ENCODE measurements around the gene SCARB1. TPM values are rescaled to one million over a fixed set of nuclear protein-coding genes. Genes with fewer than 3 reads are reported as not detected.

Gene SCARB1
- total RNA-seq, 4 donors from 2014 or later = 2.1 to 37.0 (median 9.6) TPM

GRCh38 chr12:124872068-124872719 is 8.5 kb upstream of the SCARB1 start:
- no peaks in the 10 kb centered on the region for H3K36me3 ChIP-seq
- no peaks in the 10 kb centered on the region for H3K27me3 ChIP-seq
- H3K4me1 ChIP-seq = no peaks in the 10 kb centered on the region
- no peak for DNase-seq
- H3K4me3 ChIP-seq = no peak overlapping the region
- H3K27ac ChIP-seq = no peak overlapping the region
- intact Hi-C loops (cut with DNase I; ENCODE audit: low total_unique reads) = no loop called here
- H3K9me3 ChIP-seq = no peaks in the 10 kb centered on the region
- no peak for TF ChIP-seq POLR2A (IDR thresholded peaks at IDR 0.05)
- no peak for TF ChIP-seq CTCF (IDR thresholded peaks at IDR 0.05)

GRCh38 chr12:124871297-124871696 is 7.6 kb upstream of the SCARB1 start:
- no peaks in the 10 kb centered on the region for H3K27me3 ChIP-seq
- H3K27ac ChIP-seq = no peak overlapping the region
- no peaks in the 10 kb centered on the region for H3K9me3 ChIP-seq
- intact Hi-C loops (cut with DNase I; ENCODE audit: low total_unique reads) = no loop called here
- H3K4me1 ChIP-seq = no peaks in the 10 kb centered on the region
- no peak for DNase-seq
- H3K4me3 ChIP-seq = no peak overlapping the region
- TF ChIP-seq CTCF (IDR thresholded peaks at IDR 0.05) = no peak
- TF ChIP-seq POLR2A (IDR thresholded peaks at IDR 0.05) = no peak
- H3K36me3 ChIP-seq = no peaks in the 10 kb centered on the region

- no peaks in the 10 kb centered on the region for H3K36me3 ChIP-seq
- no peaks in the 10 kb centered on the region for H3K4me1 ChIP-seq
- H3K4me3 ChIP-seq = no peak overlapping the region
- intact Hi-C loops (cut with DNase I; ENCODE audit: low total_unique reads) = no loop called here
- H3K27me3 ChIP-seq = no peaks in the 10 kb centered on the region
- H3K9me3 ChIP-seq = no peaks in the 10 kb centered on the region
- TF ChIP-seq POLR2A (IDR thresholded peaks at IDR 0.05) (no peak), CTCF (IDR thresholded peaks at IDR 0.05) (no peak)
- no peak for DNase-seq
- H3K27ac ChIP-seq = no peak overlapping the region
These were observed 6.9 kb upstream of the SCARB1 start for GRCh38 chr12:124870515-124870914.

- H3K36me3 ChIP-seq = no peaks in the 10 kb centered on the region
- H3K4me3 ChIP-seq = no peak overlapping the region
- intact Hi-C loops (cut with DNase I; ENCODE audit: low total_unique reads) = no loop called here
- no peaks in the 10 kb centered on the region for H3K9me3 ChIP-seq
- H3K4me1 ChIP-seq = no peaks in the 10 kb centered on the region
- DNase-seq = no peak
- no peaks in the 10 kb centered on the region for H3K27me3 ChIP-seq
- no peak for TF ChIP-seq CTCF (IDR thresholded peaks at IDR 0.05)
- no peak for TF ChIP-seq POLR2A (IDR thresholded peaks at IDR 0.05)
- no peak overlapping the region for H3K27ac ChIP-seq
These were observed 5.5 kb upstream of the SCARB1 start for GRCh38 chr12:124869059-124869665.

- Histone ChIP-seq H3K36me3 (no peaks in the 10 kb centered on the region), H3K9me3 (no peaks in the 10 kb centered on the region), H3K27ac (no peak overlapping the region), H3K27me3 (no peaks in the 10 kb centered on the region), H3K4me3 (no peak overlapping the region), H3K4me1 (peaks cover 0 to under 1% of the 10 kb centered on the region in 2 donors)
- TF ChIP-seq CTCF (IDR thresholded peaks at IDR 0.05) (no peak), POLR2A (IDR thresholded peaks at IDR 0.05) (no peak)
- no peak for DNase-seq
- intact Hi-C loops (cut with DNase I; ENCODE audit: low total_unique reads) = no loop called here
These were observed 4.8 kb upstream of the SCARB1 start for GRCh38 chr12:124868252-124869058.
